Inferior parietal cortex (tissue), 1 donor: ENCODE measurements around the gene IL6ST.
A peak's percentile ranks its signal among the peaks of the same experiment; 100 is the strongest.

Source experiments
- DNase-seq: peaks from one replicate; pipeline ENCODE4 v3.0.0-alpha.2; 2016; ENCODE audit errors: extremely low spot score

The IL6ST gene

DNA sequence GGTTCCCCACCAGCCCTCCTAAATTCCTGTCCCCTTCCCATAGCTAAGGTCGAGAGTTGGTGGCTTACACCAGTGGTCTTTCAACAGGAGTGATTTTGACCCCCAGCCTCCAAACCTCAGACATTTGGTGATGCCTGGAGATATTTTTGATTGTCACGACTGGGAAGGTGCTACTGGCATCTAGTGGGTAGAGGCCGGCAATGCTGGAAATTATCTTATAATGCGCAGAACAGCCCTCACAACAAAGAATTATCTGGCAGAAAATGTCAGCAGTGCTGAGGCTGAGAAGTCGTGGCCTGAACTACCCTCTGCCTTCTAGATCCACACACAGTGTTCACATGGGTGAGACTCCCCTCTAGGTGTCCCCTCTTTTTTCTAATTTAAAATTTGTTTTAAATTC is 74.0 kb downstream of the IL6ST start:
- DNase-seq, result peak; percentile 14

DNA sequence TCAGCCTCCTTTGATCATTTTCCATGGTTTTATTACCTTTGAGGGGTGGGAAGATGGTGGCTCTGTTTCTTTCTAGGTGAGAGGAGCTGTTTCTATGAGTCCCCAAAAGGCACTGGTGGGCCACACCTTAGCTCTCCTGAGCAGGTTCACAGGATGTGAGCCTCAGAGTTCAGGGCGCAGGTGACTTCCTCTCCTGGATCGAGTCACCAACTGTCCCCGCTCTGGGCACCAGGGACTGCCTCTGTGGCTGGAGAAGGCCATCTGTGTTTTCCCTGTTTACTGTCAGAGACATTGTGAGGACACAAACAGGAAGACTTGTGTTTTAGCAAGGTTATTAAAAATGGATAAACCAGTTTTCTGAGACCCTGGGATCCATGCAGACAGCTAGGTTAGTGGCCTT is 75.1 kb downstream of the IL6ST start:
- no peak for DNase-seq

DNA sequence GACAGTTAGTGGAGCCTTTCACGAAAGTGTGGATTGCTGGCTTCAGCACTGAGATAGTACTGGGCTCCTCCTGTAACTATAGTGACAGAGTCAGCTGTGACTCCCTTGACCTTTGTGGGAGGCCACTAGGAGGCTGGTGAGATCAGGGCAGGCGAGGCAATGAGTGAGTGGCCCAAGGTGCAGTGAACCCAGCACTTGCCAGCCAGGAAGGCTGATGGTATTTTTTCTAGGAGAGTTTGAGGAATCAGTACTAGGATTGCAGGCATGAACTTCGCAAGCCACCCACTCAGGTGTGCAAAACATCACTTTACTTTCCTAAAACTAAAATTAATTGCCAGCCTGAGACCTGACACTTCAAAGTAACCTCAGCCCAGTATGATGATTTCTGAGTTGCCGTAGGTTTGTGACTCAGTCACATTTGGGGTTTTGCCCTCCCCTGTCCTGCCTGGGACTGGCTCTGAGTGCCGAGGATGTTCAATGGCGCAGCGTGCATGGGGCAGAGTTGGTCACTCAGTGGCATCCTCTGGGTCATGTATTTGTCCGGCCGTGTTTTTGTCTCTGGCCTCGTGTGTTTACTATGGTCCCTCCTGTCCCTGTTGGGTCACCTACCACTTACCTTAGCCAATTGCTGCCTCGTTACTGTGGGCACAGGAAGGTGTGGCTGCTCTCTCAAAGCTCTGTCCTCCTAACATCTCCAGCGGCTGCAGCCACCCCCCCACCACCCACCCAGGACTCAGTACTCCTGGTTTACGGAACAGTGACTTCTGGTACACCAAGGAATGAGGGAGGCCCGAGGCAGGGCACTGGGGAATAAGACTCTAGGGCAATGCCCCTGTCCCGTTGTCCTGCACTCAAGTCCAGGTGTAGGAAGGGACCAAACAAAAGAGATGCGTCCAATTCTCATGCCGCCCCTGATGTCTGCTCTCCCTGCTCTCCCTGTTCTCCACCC is 76.4 kb downstream of the IL6ST start:
- DNase-seq, result no peak

DNA sequence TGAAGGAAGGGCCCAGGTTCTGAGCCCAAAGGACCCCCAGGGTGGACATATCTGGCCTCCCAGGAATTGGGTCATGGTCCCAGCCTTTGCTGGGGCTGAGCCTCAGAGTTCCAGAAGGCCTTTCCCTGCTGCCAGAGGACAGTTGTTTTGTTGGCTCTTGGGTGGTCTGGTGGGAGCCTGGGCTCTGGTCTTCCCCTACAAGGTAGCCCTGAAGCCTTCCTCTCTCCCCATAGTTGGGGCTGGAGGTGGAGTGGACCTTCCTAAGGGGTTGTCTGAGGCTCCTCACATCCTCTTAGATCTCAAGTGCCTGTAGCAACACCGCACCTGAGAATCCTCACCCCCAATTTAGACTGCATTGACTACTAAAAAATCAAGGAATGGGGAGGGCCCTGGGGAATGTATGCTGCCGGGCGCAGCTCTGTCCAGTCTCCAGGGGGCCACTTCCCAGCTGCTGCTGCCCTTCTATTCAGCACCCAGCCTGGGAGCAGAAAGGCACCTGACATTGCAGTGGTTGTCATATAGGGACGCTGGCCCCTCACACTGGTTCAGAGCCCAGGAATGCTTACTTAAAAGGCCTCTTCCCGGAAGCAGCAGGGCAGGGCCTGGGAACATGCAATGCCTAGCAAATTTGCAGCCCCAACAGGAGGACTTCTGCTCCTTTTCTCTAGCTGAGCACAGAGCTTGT is 77.2 kb downstream of the IL6ST start:
- no peak for DNase-seq

DNA sequence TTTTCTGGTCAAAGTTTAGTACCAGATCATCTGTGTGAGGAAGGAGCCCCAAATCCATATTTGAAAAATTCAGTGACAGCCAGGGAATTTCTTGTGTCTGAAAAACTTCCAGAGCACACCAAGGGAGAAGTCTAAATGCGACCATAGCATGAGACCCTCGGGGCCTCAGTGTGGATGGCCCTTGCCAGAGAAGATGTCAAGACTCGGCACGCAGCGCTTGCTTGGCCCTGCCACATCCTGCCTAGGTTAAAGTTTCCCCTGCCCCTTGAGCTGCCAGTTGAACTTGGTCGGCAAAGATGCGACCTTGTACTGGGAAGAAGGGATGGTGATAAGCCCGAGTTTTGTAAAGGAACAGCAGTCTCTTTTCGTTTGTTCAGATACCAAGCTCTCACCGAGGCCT is 77.8 kb downstream of the IL6ST start:
- DNase-seq, result no peak

DNA sequence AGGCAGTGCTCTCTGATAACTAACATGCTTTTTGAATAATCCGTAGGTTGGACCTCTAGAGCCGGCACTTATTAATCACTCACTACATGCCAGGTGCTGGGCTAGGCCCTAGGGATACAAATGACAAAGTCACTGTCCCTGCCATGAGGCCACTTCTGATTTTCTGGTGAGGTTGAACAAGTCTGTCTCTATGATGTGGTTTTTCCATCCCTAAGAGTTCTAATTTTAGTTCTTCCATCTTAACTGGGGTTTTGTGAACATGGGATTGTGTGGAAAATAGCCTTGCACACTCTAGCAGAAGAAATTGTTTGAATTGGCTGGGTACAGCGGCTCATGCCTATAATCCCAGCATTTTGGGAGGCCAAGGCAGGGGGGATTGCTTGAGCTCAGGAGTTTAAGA is 79.0 kb downstream of the IL6ST start:
- no peak for DNase-seq

DNA sequence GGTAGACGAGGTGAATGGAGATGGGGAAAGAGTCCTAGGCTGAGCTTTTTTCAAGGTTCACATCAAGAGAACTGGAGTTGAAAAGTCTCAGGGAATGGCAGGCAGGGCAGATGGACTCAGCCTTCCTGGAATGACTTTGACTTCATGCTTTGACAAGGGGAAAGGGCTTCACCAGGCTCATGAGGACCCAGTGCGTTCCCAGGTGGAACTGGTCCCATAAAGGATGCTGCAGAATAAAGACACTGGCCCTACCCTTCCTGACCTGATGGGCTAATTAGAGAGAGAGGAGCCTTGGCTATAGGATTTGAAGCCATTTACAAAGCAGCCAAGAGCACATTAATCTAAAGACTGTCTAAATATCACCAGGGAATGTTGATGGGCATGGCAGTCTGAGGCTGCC is 79.8 kb downstream of the IL6ST start:
- DNase-seq, result no peak

DNA sequence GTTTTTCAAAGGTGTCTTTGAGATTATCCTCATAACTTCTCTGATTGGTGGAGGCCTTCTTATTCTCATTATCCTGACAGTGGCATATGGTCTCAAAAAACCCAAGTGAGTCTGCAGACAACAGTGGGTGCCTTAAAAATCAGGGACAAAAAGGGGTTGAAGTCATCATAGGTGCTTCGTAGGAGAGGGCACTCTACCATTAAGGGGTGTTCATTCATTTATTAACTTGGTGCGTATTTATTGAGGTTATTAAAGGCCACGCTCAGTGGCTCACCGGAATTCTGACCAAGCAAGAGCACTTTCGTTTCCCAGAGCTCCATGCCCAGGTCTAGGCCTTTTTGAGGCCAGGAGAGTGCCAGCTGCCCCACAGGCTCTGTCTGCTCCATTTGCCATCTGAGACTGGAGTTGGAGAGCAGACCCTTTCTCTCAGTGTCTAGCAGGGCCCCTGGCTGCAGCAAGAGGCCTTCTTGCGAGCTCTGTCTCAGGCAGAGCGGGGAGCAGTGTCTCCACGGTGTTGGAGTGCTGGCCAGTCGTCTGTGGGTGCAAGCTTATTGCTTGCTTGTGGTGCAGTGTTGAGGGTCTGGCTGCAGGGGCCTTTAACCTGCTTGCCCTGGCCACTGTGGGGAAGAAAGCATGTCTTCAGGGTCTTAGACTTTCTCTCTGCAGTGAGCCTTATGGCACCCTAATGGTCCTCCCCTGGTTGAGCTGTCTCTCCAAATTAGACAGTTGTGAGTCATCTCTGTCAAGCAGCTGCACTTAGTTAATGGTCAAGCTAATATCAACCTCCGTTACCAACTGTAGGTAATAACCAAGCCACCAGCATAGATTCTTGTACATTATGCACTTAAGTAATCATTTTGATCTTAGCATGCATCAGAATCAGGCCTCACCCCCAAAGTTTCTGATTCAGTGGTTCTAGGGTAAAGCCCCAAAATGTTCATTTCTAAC is 81.0 kb downstream of the IL6ST start:
- no peak for DNase-seq

DNA sequence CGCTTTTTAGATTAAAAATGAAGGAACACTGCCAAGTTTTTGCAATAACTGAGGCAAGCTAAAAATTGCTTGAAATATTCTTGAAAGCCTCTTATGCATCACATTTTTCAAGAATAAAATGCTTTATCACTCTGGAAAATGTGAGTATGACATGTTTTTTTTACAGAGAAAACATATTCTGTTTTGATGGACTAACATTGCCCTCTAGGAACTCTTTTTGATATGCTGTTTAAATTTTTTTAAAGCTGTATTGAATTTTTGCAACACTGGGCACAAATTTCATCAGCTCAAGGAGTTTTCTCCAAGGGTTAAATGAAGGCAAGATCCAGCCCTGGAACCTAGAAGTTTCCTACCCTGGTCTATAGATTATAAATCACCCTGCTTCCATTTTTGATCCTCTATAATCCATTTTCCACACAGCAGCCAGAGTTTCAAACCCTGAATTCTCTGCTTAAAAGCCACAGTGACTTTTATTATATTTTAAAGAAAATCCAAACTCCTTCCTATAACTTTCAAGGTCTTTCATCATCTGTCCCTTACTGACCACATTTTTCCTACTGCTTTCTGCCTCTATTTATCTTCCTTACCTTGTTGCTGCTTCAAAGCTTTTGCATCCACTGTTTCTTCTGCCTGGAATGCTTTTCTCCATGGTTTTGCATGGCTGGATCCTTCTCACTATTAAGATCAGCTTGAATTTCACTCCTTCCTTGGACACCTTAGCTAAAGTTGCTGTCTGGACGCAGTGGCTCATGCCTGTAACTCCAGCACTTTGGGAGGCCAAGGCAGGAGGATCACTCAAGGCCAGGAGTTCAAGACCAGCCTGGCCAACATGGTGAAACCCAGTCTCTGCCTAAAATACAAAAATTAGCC is 82.7 kb downstream of the IL6ST start:
- no peak for DNase-seq

DNA sequence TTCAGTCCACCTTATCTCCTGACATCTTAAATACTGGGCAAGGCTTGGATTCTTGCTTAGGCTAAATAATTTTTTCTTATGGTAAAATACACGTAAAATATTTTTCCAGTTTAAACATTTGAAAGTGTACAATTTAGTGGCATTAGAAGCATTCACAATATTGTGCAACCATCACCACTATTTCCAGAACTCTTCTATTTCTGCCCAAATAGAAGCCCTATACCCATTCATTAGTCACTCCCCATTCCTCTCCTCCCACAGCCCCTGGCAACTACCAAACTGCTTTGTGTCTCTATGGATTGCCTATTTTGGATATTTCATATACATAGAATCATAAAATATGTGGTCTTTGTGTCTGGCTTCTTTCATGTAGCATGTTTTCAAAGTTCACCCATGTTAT is 86.0 kb downstream of the IL6ST start:
- no peak for DNase-seq

DNA sequence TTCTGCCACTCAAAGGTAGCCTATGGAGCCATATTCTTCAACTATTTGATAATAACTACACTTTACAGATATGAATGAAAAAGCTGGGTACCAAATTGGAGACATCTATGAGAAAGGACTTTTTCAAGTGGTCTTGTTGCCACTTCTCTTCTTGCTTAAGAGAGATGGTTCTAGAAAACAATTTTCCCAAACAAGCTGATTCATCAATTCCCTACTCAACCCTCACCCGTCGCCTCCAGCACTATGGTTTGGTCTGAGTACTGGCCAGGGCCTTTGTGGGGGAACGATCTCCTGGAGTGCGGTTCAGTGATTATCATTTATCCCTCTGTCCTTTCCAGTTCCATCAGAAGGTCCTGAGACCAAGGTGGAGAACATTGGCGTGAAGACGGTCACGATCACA is 86.8 kb downstream of the IL6ST start:
- DNase-seq, result no peak

DNA sequence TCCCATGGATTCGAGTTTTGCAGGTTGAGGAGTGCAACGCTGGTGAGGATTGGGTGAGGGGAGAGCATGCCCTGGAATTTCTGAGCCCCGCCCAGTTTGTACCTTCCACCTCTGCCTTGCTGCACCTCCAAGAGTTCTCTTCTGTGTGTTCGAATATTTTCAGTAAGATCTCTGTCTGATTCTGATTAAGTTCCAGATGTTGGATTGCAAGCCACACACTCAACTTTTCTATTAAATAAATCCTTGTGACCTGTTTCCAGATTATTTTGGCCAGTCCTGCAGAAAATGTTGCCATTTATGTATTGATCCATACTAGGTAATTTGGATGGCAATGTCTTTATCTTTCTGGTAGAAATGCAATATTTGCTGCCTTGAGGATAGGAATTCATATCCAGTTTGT is 89.5 kb downstream of the IL6ST start:
- no peak for DNase-seq

DNA sequence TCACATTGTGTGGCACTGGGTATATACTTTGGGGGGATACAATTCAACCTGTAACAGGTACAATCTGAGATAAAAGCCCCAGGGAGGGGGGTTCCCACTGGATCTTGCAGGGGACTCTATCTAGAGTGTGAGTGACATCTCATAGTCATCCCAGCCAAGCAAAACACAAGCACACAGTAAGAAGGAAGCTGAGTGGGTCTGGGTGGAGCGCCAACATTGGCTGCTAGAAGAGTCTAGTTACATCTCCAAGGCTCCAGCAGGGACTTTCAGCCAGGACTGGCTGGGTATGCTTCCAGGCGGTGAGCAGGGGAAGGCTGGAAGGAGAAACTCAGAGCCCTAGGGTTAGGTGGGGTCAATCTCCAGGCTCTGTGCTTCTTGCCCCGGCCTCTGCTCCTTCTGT is 90.6 kb downstream of the IL6ST start:
- DNase-seq, result no peak

DNA sequence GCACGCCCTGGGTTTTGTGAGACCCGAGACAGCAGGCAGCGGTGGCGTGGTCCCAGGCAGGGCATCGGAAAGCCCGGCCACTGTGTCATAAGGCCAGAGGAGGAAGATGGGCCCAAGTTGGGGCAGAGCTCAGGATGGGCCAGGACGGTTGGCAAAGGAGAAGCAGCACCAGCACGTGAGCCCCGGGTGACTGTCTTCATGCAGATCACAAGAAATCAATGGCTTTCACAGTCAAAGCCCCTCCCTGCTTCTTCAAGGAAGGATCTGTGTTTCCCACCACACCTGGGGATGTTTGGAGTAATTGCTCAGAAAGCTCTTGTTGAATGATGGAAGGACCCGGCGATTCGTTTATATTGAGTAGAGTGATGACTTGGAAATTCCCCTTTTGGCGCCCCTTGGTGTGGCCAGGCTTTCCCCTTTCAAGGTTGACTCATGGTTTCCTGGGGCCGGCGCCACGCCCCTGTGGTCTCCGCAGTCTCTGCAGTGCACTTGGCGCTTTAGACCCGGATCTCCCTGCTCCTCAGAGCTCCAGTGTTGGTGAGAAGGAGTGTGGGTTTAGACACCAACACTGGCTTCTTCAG is 91.6 kb downstream of the IL6ST start:
- no peak for DNase-seq

DNA sequence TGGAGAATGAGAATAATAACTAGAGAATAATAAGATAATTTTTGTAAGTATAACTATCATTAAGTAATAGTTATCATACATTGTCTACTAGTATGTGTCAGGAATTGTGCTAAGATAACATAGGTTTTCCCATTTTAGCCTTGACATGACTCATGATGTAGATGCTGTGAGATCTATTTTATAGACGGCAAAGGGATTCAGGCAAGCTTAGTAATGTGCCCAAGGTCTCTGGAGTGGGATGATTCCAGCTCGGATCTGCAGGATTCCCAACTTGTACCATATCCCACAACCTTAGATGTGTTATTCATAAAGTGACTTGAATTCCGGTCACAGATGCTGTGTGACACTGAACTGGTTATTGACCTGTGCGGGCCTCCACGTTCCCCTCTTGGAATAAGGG is 92.1 kb downstream of the IL6ST start:
- DNase-seq, result no peak

DNA sequence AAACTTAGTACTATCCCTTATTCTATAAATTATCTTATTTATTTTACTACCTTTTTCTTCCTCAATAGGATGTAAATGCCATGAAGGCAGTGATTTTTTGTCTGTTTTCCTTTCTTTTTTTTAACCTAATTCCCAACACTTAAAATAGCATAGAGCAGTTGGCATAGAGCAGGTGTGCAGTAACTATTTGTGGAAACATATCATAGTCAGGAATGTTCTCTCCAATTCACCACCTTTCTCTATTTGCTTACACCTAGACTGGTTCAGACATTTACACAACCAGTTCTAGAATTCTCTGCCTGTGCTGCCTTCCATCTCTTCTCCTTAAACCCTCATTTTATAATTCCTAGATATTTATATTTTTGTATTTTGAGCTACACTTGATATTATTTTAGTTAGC is 94.0 kb downstream of the IL6ST start:
- no peak for DNase-seq

DNA sequence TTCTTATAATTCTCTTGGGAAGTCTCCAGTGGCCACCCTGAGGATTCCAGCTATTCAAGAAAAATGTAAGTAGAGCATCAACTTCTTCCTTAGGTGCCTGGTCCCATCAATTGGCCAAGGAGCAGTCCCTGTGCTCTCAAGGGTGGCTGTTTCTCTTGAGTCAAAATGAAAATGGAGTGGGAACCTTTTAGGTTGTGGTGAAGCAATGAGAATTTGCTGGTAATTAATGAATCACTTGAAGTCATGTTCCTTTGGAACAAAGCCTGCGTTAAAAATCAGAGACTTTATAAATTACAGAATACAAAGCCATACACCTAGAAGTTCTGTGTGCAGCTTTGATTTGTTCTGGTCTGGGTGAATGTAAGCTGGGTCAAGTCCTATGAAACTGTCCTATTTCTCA is 94.7 kb downstream of the IL6ST start:
- no peak for DNase-seq

DNA sequence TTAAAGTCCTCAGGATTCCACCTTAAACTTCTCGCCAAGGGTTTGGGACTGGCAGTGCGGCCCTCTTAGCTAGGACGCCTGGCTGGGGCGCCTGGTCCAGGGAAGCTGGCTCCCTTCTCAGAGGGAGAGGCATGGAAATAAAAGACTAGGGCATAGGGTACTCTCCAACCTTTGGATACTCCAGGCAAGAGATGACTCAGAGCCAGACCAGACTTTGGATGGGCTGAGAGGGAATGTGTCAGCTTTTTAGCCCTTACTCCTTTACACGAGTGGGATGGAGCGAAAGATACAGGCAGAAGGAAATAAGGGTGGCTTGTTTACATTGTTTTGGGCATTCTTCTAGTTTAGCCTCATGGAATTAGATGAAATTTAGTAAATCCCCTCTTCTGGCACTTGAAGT is 95.4 kb downstream of the IL6ST start:
- DNase-seq, result no peak

DNA sequence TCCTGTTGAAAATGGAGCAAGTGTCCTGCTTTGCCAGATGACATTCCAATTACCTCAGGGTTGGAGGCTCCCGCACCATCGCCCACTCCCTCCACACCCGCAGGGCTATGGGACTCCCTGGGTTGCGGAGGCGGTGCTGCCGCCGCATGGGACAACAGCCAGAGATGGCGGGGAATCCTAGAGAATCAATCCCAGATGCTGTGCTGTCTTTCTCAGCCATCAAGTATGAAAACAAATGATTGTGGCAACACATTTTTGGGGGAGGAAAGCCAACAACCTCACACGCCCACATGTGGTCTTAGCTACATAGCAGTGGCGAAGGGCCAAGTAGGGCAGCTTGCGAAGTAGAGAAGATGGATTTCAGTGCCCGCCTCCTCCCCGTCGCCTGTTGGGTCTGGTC is 96.9 kb downstream of the IL6ST start:
- DNase-seq, result no peak

DNA sequence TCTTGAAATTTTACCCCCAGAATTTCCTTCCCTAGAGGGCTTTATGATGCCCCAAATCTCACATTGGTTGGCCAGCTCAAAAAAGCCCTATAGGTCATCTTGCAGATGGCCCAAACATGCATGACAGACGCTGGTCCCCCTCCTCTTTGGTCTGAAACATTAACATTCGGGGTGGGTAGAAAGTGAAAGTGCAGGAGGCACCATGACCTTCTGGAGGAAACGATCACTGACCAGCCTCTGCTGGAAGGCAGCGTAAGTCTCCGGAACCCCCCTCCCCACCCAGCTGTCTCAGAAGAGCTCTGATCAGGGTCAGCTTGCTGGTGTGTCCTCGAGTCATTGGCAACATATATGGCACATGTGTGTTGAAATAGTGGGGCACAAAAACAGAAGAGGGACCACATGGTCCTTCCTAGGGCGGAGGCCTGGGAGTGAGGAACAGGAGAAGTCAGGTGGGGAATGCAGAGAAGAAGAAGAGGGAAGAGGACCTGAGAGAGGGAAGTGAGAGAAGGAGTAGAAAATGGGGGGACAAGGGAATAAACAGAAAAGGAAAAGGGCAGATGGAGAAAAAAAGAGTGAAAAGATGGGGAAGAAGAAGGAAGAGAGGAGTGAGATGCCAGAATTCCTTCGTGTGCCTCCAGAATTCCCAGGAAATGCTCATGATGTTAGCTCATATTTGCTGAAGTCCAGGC is 97.4 kb downstream of the IL6ST start:
- DNase-seq, result no peak
